Pulmonary artery endothelial cell (primary cell): Measurements from ENCODE around the gene EMC10. TPM values are rescaled to one million over a fixed set of nuclear protein-coding genes. Genes with fewer than 3 reads are reported as not detected.
"Not testable (repeated sequence)": the region's sequence is repeated elsewhere in the genome, so short reads cannot be mapped to it uniquely, and the experiment has no call there.

Experiments
- DNase-seq: peaks from one replicate; pipeline ENCODE4 v3.0.0-alpha.2; 2011; ENCODE audit warnings: low read depth, low spot score
- total RNA-seq: library from RNA; depleted of rRNA; stranded (reverse); fragments of >200 nt; gene quantifications from 2 replicates; pipeline ENCODE4 v1.2.3, GENCODE V29; 2014

The EMC10 gene
- total RNA-seq, 1 donor from 2014 or later = 74.2 TPM

DNA sequence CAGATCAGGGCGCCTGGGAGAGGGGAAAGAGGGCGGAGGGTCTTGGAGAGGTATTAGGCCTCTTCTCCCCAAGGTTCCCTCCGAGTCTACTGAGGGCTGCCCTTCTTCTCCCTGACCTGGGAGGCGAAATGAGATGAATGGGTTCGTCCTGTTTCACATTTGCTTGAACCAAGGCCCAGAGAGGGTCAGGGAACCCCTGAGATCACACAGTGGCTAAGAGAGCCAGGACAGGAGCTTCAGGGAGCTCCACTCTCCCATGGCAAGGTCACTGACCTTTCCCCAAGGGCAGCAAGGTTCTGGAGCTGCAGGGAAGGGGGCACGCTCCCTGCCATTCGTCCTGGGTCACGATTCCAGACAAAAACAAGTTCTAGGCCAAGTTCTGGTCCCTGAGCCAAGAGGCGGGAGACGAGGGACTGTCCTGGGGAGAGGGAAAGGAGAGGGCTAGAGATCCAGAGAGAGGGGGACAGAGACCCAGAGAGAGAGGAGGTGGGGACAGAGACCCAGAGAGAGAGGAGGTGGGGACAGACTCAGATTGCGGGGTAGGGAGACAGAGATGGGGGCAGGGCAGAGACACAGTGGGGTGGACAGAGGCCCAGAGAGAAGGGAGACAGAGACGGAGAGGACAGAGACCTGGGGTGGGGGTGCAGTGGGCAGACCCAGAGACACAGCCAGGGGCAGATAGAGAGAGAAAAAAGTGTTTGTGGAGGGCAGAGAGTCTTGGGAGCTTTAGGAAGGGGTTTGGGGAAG lies 36.9 kb downstream of the EMC10 start:
- no peak for DNase-seq

DNA sequence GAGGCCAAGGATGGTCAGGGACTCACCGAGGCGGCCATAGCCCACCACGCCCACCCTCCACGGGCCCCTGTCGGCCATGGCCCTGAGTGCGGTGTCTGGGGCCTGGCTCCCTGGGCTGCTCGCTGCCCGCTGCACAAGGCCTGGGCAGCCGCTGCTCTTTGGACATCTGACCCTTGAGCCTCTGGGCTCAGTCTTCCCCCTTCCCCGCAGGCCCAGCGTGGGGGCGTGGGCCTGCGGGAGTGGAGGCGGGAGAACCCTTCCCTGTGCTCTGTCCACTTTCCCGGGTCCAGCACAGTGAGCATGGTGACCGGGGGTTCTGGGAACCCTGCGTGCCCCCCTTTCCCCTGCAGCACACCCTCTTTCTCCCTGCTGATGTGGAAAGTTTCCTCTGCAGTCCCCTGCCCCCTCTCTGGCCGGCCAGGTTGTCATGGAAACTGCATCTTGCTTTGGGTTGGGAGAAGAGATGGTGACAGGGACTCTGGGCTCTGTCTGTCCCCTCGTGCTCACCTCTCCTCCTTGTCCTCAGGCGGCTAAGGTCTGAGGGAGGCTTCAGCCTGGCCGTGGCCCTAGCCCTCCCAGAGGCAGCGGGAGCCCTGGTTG lies 37.5 kb downstream of the EMC10 start, which contains the start of gene ASPDH:
ASPDH (minus strand) TSS at position 168 of the 600 bp plus-strand sequence; CDS start at position 78, 90 bp downstream.
- DNase-seq = no peak

DNA sequence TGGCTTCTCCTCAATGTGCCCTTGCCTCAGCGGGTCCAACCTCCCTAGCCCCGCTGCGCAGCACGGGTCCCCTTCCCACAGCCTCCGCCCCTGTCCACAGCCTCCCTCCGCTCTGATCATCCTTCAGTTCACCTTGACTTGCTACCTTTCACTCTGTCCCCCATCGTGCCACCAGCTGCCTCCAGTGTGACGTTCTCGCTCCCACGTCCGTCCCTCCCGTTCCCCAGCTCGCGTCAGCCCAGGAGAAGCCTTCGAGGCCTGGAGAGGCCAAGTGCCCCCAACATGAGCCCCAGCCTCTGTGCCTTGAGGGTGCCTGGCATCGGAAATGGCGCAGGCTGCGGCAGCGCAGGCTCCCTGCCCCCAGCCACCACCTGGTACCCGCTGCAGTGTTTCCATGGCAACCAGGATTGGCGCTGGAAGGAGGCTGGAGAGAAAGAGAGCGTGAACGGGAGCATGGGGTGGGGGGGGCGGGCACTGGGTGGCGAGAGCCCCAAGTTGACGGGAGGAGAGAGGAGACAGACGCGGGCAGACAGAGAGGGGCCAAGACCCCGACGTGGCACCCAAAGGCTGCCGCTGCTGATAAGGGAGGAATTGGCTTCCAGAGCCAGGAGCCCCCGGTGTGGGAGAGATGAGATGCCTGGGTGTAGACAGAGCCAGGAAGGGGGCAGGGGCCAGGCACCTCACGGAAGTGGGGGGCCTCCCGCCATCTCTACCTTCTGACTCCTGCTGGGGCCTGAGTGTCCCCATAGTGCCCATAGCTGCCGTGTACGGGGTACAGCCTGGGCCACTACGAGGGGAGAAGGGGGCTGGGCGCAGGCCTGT lies 38.2 kb downstream of the EMC10 start:
- DNase-seq = no peak

- DNase-seq = no peak
Observed at GRCh38 chr19:50515168-50515561, 38.9 kb downstream of the EMC10 start.

DNA sequence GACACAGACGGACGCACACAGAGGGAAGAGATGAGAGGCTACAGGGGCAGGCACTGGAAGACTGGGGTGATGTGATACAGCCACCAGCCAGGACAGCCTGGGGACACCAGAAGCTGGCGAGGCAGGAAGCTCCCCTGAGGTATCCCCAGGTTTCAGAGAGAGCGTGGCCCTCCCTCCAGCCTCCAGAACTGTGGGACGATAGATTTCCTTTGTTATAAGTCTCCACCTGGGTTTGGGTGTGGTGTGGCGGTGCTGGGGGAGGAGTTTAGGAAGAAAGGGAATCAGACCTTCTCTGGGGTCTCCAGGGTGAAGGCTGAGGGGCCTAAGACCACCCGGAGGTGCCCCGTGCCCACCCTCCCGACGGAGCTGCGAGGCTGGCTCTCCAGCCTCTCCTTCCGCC lies 40.1 kb downstream of the EMC10 start:
- DNase-seq = no peak

GRCh38 chr19:50516964-50517703 lies 40.8 kb downstream of the EMC10 start:
- DNase-seq = no peak

- DNase-seq = no peak
Observed at GRCh38 chr19:50517704-50518075, 41.4 kb downstream of the EMC10 start.

DNA sequence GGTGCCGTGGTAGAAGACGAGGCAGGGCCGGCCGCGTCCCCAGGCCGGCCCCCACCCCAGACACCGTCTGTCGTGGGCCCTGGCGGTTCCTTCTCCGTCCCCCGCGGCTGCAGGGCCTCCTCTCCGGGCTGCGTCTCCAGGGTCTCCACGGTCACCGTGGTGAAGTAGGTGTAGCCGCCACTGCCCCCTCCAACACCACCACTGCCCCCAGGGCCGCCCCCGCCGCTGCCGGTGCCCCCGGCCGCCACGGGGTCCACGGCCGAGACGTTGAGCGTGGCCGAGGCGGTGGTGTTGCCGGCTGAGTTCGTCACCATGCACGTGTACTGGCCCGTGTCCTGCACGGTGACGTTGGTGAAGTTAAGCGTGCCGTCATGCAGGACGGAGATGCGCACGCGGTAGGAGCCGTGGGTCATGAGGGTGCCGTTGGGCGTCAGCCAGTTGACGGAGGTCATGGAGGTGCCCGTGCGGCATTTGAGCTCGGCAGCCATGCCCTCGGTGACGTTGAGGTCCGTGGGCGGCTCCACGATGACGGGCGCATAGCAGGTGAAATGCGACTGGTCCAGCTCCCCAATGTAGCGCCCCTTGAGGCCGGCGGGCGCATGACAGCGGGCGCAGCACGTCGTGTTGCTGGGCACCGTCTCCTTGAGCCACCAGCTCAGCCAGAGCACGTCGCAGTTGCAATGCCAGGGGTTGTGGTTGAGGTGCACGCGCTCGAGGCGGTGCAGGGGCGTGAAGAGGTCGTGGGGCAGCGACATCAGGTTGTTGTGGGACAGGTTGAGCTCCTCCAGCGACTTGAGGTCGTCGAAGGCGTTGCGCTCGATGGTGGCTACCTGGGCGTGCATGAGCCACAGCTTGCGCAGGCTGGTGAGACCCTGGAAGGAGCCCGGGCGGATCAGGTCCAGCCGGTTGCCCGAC lies 42.0 kb downstream of the EMC10 start:
- DNase-seq = no peak

GRCh38 chr19:50519006-50519575 lies 42.8 kb downstream of the EMC10 start:
- no peak for DNase-seq

- no peak for DNase-seq
Observed at GRCh38 chr19:50520822-50521465, 44.6 kb downstream of the EMC10 start.

DNA sequence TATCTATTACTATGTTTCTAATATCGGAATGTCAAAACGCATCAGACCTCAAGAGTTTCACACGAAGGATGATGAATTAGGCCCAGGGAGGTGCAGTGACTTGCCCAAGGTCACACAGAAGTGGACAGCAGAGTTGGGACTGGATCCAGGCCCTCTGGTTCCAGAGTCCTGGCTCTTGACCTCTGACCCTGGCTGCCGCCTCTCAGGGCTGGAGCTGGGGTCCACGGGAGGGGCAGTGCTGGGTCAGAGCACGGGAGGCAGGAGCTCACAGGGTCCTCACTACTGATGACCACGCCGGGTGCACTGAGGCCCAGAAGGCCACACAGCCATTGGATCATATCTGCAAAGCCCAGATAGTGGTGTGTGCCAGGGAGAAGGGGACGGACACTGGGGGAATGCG lies 46.6 kb downstream of the EMC10 start:
- DNase-seq = no peak

- DNase-seq = not testable (repeated sequence)
Observed at GRCh38 chr19:50528052-50528451, 51.7 kb downstream of the EMC10 start.

DNA sequence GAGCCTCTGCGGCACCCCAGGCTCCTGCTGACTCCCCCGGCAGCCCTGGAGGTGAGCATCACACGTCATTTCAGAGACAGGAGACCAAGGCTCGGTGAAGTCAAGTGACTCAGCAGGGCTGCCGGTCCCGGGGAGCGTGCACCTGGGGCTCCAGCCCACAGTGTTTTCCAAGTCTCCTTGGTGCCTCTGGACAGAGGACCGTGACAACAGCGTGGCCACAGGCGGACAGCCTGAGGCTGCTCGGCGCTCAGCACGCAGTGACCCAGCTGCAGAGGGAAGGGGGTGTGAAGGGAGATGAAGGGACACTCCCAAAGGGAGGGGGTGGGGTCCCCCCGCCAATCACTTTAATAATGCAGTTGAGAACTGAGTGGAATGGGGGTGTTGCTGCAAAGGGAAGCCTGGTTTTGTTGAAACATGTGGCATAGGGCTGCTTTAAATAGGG lies 54.9 kb downstream of the EMC10 start:
- no peak for DNase-seq

DNA sequence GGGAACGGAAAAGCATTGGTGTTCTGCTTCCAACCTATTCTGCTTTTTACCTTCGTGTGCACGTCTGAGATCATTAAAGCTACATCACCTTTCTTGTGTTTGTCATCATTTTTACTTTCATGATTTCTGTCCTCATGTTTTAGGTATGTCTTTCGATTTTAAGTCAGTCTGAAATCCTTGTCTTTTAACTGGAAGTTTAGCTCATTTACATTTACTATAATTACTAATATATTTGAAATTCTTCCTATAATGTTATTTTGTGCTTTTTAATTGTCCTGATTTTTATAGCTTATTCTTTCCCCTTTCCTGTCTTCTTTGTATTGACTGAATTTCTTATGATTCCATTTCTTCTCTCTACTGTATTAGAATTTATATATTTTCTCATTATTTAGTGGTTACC lies 56.6 kb downstream of the EMC10 start:
- DNase-seq = no peak

DNA sequence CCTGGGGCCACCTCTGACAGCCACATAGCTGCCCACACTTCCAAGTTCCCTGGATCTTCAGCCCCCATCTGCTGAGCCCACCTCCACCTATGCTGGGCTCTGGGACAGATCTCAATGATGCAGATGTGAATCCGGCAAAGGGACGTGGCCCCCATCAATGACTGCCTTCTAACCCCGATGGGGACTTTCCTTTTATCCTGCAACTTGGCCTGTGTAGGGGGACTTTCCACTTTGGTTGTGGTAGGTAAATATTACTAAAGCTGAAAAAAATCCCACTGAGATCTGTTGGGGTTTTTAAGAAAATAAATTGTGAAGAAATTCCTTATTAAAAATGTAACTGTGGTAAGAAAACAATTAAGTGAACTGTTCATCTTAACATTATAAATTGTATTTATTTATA lies 58.2 kb downstream of the EMC10 start:
- no peak for DNase-seq

GRCh38 chr19:50535672-50536187 lies 59.4 kb downstream of the EMC10 start:
- DNase-seq = no peak

GRCh38 chr19:50536662-50537305 lies 60.5 kb downstream of the EMC10 start:
- DNase-seq = no peak

- DNase-seq = no peak
Observed at GRCh38 chr19:50537306-50537685, 61.0 kb downstream of the EMC10 start.

- DNase-seq = peak; percentile 66
Observed at GRCh38 chr19:50537769-50538230, 61.5 kb downstream of the EMC10 start.
